ENCODE results near the gene IRF3. TPM values are rescaled to one million over a fixed set of nuclear protein-coding genes. Genes with fewer than 3 reads are reported as not detected.

Gene IRF3
- total RNA-seq, 6 experiments from 2014 or later = 29.6 to 41.8 (median 35.3) TPM

DNA sequence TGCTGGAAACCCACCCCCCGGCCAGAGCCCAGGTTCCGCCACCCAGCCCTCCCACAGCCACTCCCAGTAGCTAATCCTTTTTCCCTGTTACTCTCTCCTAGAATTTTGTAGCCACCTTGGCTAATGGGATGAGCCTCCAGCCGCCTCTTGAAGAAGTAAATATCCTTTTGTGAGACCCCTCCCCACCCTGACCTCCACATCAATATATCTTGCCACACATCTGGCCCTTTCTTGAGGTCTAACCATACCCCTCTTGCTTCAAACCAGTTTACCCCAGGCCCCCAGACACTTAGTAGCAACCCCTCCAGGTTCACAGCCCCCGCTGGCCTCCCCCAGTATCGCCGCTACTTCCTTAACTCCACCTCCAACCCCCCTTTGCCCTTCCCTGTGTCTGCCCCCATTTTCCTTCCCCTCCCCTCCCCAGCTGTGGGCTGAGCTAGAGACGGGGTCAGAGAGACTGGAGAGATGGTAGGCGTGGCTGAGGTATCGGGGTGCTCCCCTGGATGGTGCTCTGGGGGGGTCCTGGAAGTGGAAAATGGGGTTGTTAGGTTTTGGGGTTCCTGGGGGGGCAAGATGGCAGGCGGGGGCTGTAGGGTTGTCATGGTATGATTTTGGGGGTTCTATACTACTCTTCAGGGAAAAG is 14.2 kb upstream of the IRF3 start:
- Histone ChIP-seq H3K9me3 (no peaks in the 10 kb centered on the region), H3K27ac (no peak overlapping the region), H3K27me3 (no peaks in the 10 kb centered on the region), H3K4me3 (no peak overlapping the region), H3K4me1 (peaks cover 0 to 14% (median 4%) of the 10 kb centered on the region in 4 donors), H3K36me3 (peaks cover 0 to 33% (median 5%) of the 10 kb centered on the region in 4 donors)
- WGBS (ENCODE audit: insufficient coverage, low coverage, low lambda C conversion rate, missing lambda C conversion rate) = 52% methylated on average over 9 of the region's 10 CpGs
- no peak for DNase-seq
- TF ChIP-seq POLR2A (IDR thresholded peaks at IDR 0.05) = no peak
- TF ChIP-seq, protein P1, sequence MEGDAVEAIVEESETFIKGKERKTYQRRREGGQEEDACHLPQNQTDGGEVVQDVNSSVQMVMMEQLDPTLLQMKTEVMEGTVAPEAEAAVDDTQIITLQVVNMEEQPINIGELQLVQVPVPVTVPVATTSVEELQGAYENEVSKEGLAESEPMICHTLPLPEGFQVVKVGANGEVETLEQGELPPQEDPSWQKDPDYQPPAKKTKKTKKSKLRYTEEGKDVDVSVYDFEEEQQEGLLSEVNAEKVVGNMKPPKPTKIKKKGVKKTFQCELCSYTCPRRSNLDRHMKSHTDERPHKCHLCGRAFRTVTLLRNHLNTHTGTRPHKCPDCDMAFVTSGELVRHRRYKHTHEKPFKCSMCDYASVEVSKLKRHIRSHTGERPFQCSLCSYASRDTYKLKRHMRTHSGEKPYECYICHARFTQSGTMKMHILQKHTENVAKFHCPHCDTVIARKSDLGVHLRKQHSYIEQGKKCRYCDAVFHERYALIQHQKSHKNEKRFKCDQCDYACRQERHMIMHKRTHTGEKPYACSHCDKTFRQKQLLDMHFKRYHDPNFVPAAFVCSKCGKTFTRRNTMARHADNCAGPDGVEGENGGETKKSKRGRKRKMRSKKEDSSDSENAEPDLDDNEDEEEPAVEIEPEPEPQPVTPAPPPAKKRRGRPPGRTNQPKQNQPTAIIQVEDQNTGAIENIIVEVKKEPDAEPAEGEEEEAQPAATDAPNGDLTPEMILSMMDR (IDR thresholded peaks at IDR 0.05) = no peak
- ATAC-seq = no peak
- intact Hi-C loops (cut with DNase I) = loop anchor here in 1 of 2 donors (10.0 kb wide), 1 partner anchor 105 kb away; no protein-coding TSS in a partner anchor

DNA sequence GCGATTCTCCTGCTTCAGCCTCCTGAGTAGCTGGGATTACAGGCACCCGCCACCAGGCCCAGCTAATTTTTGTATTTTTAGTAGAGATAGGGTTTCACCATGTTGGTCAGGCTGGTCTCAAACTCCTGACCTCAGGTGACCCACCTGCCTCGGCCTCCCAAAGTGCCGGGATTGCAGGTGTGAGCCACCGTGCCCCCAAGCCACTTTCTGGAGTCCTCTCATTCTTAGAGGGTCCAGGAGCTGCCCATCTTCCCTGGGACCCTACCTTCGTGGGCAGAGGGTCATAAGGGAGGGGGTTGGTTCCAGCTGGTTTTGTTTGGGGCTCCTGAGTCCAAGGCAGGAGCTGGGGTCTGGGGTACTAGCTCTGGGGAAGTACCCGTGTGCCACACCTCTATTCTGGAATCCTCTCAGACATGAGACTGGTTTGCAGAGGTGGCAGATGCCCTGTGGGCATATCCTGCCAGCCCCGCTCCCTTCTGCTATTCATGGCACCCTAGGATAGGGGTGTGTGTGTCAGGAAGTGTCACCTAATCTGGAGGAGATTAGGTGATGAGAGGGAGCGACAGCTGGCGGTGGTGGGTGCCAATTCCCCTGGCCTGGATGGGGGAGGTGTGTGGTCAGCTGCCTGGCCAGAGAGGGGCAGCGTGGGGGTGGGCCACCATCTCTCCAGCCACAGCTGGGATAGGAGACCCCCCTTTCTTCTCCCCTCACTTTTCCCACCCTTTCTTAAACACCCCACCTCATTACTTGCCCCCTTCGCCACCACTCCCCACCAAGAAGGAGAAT is 13.5 kb upstream of the IRF3 start:
- no peaks in the 10 kb centered on the region for H3K27me3 ChIP-seq
- H3K4me1 ChIP-seq = peaks cover 0 to 14% (median 4%) of the 10 kb centered on the region in 4 donors
- H3K36me3 ChIP-seq = peaks cover 0 to 27% (median 5%) of the 10 kb centered on the region in 4 donors
- no peak overlapping the region for H3K4me3 ChIP-seq
- intact Hi-C loops (cut with DNase I) = no loop called here
- ATAC-seq (no peak), DNase-seq (peak in 1 of 3 donors; percentile 50)
- no peaks in the 10 kb centered on the region for H3K9me3 ChIP-seq
- 28% methylated on average over 6 of the region's 12 CpGs for WGBS (ENCODE audit: insufficient coverage, low coverage, low lambda C conversion rate, missing lambda C conversion rate)
- no peak overlapping the region for H3K27ac ChIP-seq
- TF ChIP-seq, protein P1 (IDR thresholded peaks at IDR 0.05) = no peak
- no peak for TF ChIP-seq POLR2A (IDR thresholded peaks at IDR 0.05)

GRCh38 chr19:49677901-49678674 is 12.4 kb upstream of the IRF3 start:
- Histone ChIP-seq H3K4me3 (peak overlapping the region; percentile 85 to 99 (median 93)), H3K27me3 (no peaks in the 10 kb centered on the region), H3K9me3 (no peaks in the 10 kb centered on the region), H3K4me1 (peaks cover 0 to 14% (median 4%) of the 10 kb centered on the region in 4 donors), H3K27ac (peak overlapping the region; percentile 63 to 88 (median 83)), H3K36me3 (peaks cover 0 to 20% (median 5%) of the 10 kb centered on the region in 4 donors)
- 2% methylated on average over 9 of the region's 21 CpGs for WGBS (ENCODE audit: insufficient coverage, low coverage, low lambda C conversion rate, missing lambda C conversion rate)
- no peak for TF ChIP-seq POLR2A (IDR thresholded peaks at IDR 0.05)
- TF ChIP-seq, protein P1 (IDR thresholded peaks at IDR 0.05) = peak; percentile 56 to 58 (median 58)
- intact Hi-C loops (cut with DNase I) = no loop called here
- DNase-seq = peak; percentile 47 to 76 (median 73)
- no peak for ATAC-seq

- WGBS (ENCODE audit: insufficient coverage, low coverage, low lambda C conversion rate, missing lambda C conversion rate) = 0% methylated on average over 5 of the region's 57 CpGs
- H3K27ac ChIP-seq = peak within 1 kb of the TSS; percentile 87 to 93 (median 89)
- peak within 1 kb of the TSS; percentile 85 to 99 (median 93) for H3K4me3 ChIP-seq
- peak; percentile 91 for TF ChIP-seq POLR2A (IDR thresholded peaks at IDR 0.05)
- TF ChIP-seq, protein P1 (IDR thresholded peaks at IDR 0.05) = no peak
- peak; percentile 2 to 27 (median 13) for ATAC-seq
- intact Hi-C loops (cut with DNase I) = no loop called here
- H3K36me3 ChIP-seq = peaks cover 0 to 13% (median 4%) of the 10 kb centered on the region in 4 donors
- no peaks in the 10 kb centered on the region for H3K27me3 ChIP-seq
- H3K9me3 ChIP-seq = no peaks in the 10 kb centered on the region
- H3K4me1 ChIP-seq = peaks cover 0 to 14% (median 4%) of the 10 kb centered on the region in 4 donors
- peak in 2 of 3 donors; percentile 68 for DNase-seq
Observed at GRCh38 chr19:49677231-49677900, 11.7 kb upstream of the IRF3 start, which contains the start of gene PRMT1. Gene PRMT1 (plus strand): TSS chr19:49677271. CDS start chr19:49677281, 10 bp downstream.

Data from right lobe of liver (tissue), 6 donors.